SK-N-SH (cell line): ENCODE data around the gene RIOK3. TPM values are rescaled to one million over a fixed set of nuclear protein-coding genes. Genes with fewer than 3 reads are reported as not detected.

Experiments used
- CTCF ChIA-PET: fragments of 300-600, 350-600 bp; formaldehyde crosslinking; extraction: SDS; loops from one replicate; lab custom pipeline; 2021; lab: Yijun Ruan, JAX
- POLR2A ChIA-PET: fragments of 350-600 bp; sonication (Branson Sonifier 250); formaldehyde crosslinking; extraction: SDS; loops from one replicate; lab custom pipeline; 2020; ENCODE audit warnings: antibody characterized with exemption, inconsistent platforms; lab: Yijun Ruan, JAX
- DNase-seq: peaks from one replicate; pipeline ENCODE4 v3.0.0; 2012
- H2AFZ ChIP-seq: fragments of 200-600 bp; sonication (generic); 2 replicates; pipeline ENCODE4 v1.8.1; 2016; ENCODE audit warnings: antibody characterized with exemption, mild to moderate bottlenecking, low read depth
- H3F3A ChIP-seq: fragments of 200-600 bp; sonication (generic); replicated peaks from 2 replicates; pipeline ENCODE3; 2016; ENCODE audit warnings: antibody characterized with exemption, mild to moderate bottlenecking; ENCODE audit not compliant: insufficient read depth
- H3K27ac ChIP-seq, 2 experiments: fragments of 200-500 bp in 1 of 2; fragments of 200-600 bp in 1 of 2; sonication (Bioruptor generic) in 1 of 2; sonication (generic), shearing (Covaris generic) in 1 of 2; 2 replicates each; pipeline versions ENCODE4 v1.5.1 to v1.6.1; 2014 to 2016; ENCODE audit warnings: low read depth in 2 of 2, inconsistent platforms in 1 of 2, low read length in 1 of 2, mild to moderate bottlenecking in 1 of 2, mixed read lengths in 1 of 2
- H3K27me3 ChIP-seq: fragments of 200-600 bp; sonication (generic), shearing (Covaris generic); 2 replicates; pipeline ENCODE4 v1.6.1; 2016; ENCODE audit warnings: mixed run types; ENCODE audit not compliant: insufficient read depth
- H3K36me3 ChIP-seq, 2 experiments: fragments of 200-500 bp in 1 of 2; fragments of 200-600 bp in 1 of 2; sonication (Bioruptor generic) in 1 of 2; sonication (generic) in 1 of 2; replicated peaks in 1 of 2; 2 replicates each; pipeline versions ENCODE3 to v1.5.1; 2014 to 2016; ENCODE audit warnings: low read length in 1 of 2, mild to moderate bottlenecking in 1 of 2; ENCODE audit not compliant: insufficient read depth in 2 of 2, control insufficient read depth in 1 of 2
- H3K4me1 ChIP-seq, 2 experiments: fragments of 200-500 bp in 1 of 2; fragments of 200-600 bp in 1 of 2; sonication (Bioruptor generic) in 1 of 2; sonication (generic), shearing (Covaris generic) in 1 of 2; 2 replicates each; pipeline versions ENCODE4 v1.5.1 to v1.6.1; 2014 to 2016; ENCODE audit warnings: low read depth in 1 of 2, low read length in 1 of 2, mixed run types in 1 of 2; ENCODE audit not compliant: insufficient read depth in 2 of 2, control insufficient read depth in 1 of 2
- H3K4me2 ChIP-seq: fragments of 200-600 bp; sonication (generic), shearing (Covaris generic); 2 replicates; pipeline ENCODE4 v1.6.1; 2017; ENCODE audit warnings: mixed run types
- H3K4me3 ChIP-seq, 2 experiments: fragments of 200-500 bp in 1 of 2; fragments of 200-600 bp in 1 of 2; sonication (Bioruptor generic) in 1 of 2; sonication (generic), shearing (Covaris generic) in 1 of 2; 2 replicates each; pipeline versions ENCODE4 v1.5.1 to v1.8.1; 2014 to 2016; ENCODE audit warnings: low read depth in 2 of 2, inconsistent platforms in 1 of 2, low read length in 1 of 2, mild to moderate bottlenecking in 1 of 2, mixed read lengths in 1 of 2, moderate library complexity in 1 of 2
- H3K79me2 ChIP-seq: fragments of 200-600 bp; sonication (generic); 2 replicates; pipeline ENCODE4 v1.8.1; 2017; ENCODE audit warnings: mild to moderate bottlenecking; ENCODE audit not compliant: insufficient read depth
- H3K9ac ChIP-seq: fragments of 200-600 bp; sonication (generic); 2 replicates; pipeline ENCODE4 v1.6.1; 2017; ENCODE audit warnings: mixed run types
- H3K9me2 ChIP-seq: fragments of 200-600 bp; sonication (generic); 2 replicates; pipeline ENCODE4 v1.6.1; 2017; ENCODE audit warnings: mixed run types
- H3K9me3 ChIP-seq: fragments of 200-600 bp; sonication (generic); 2 replicates; pipeline ENCODE4 v1.6.1; 2017; ENCODE audit warnings: mixed run types, mild to moderate bottlenecking, moderate library complexity
- H4K20me1 ChIP-seq: fragments of 200-600 bp; sonication (generic); 2 replicates; pipeline ENCODE4 v1.6.1; 2017; ENCODE audit warnings: mild to moderate bottlenecking, mixed run types; ENCODE audit not compliant: insufficient read depth
- CHD2 ChIP-seq: fragments of 150-350 bp; IDR thresholded peaks from 2 replicates; pipeline ENCODE4 v1.6.1; 2018; ENCODE audit warnings: low read length; ENCODE audit not compliant: partially characterized antibody
- GABPA ChIP-seq: IDR thresholded peaks from 2 replicates; pipeline ENCODE4 v1.4.0; 2012; ENCODE audit warnings: low read depth, mild to moderate bottlenecking
- RAD21 ChIP-seq: IDR thresholded peaks from 2 replicates; pipeline ENCODE4 v1.6.1; 2012; ENCODE audit warnings: mild to moderate bottlenecking, low read length
- TAF1 ChIP-seq: IDR thresholded peaks from 2 replicates; pipeline ENCODE4 v1.6.1; 2012; ENCODE audit warnings: low read depth, mild to moderate bottlenecking, low read length, moderate library complexity, borderline replicate concordance
- TEAD4 ChIP-seq: IDR thresholded peaks from 2 replicates; pipeline ENCODE4 v1.4.0; 2012; ENCODE audit warnings: mild to moderate bottlenecking, borderline replicate concordance; ENCODE audit not compliant: insufficient read depth
- USF1 ChIP-seq: IDR thresholded peaks from 2 replicates; pipeline ENCODE4 v1.4.0; 2012; ENCODE audit warnings: low read depth, borderline replicate concordance
- WGBS: methylation state at CpG from one replicate; pipeline ENCODE4 v1.1.6; 2017; ENCODE audit warnings: low lambda C conversion rate; 5-methylcytosine and 5-hydroxymethylcytosine counted together
- polyA plus RNA-seq, 3 experiments: library from polyadenylated mRNA; depleted of rRNA; stranded (reverse); fragments of >200 nt; gene quantifications; 2 replicates each; pipeline ENCODE4 v1.2.3, GENCODE V29; 2012
- TF ChIP-seq, protein P1 (sequence below): fragments of 150-350 bp; IDR thresholded peaks from 2 replicates; pipeline ENCODE4 v1.6.1; 2016; ENCODE audit warnings: mild to moderate bottlenecking, low read depth, low read length

The RIOK3 gene
- polyA plus RNA-seq, 1 of the 3 experiments (the other 2 are of a cell fraction) = 12.3 TPM

GRCh38 chr18:23484561-23485182, 31.6 kb downstream of the RIOK3 start:
- POLR2A ChIA-PET = no interaction called here

GRCh38 chr18:23485386-23485785, 32.3 kb downstream of the RIOK3 start:
- no peak for TF ChIP-seq CHD2
- TF ChIP-seq TAF1 = no peak
- no peak for TF ChIP-seq RAD21
- TF ChIP-seq TEAD4 = no peak
- H3K36me3 ChIP-seq = peaks cover 10 to 28% of the 10 kb centered on the region in 2 experiments
- H3K27me3 ChIP-seq = no peaks in the 10 kb centered on the region
- H3F3A ChIP-seq = peaks cover 24% of the 10 kb centered on the region
- CTCF ChIA-PET = interaction anchor here (2.2 kb wide), 1 partner anchor 13 kb away, joined by 17 read pairs; no protein-coding TSS in a partner anchor
- no peaks in the 10 kb centered on the region for H4K20me1 ChIP-seq
- H3K9me3 ChIP-seq = peaks cover 4% of the 10 kb centered on the region
- no peak overlapping the region for H2AFZ ChIP-seq
- H3K4me3 ChIP-seq = no peak overlapping the region
- no peaks in the 10 kb centered on the region for H3K9me2 ChIP-seq
- no peaks in the 10 kb centered on the region for H3K79me2 ChIP-seq
- no peak overlapping the region for H3K9ac ChIP-seq
- H3K27ac ChIP-seq = no peak overlapping the region
- H3K4me2 ChIP-seq = no peak overlapping the region
- POLR2A ChIA-PET = no interaction called here
- 98% methylated on average over 7 of the region's 7 CpGs for WGBS
- no peak for DNase-seq
- H3K4me1 ChIP-seq = peaks cover 0 to 2% of the 10 kb centered on the region in 2 experiments; a peak in 1 of 4 replicates

More at GRCh38 chr18:23484561-23485182, 31.6 kb downstream of the RIOK3 start:
- Histone ChIP-seq H3K9me2 (no peaks in the 10 kb centered on the region), H3K9me3 (no peaks in the 10 kb centered on the region), H3F3A (peaks cover 24% of the 10 kb centered on the region), H3K79me2 (no peaks in the 10 kb centered on the region), H3K27ac (no peak overlapping the region; a peak in 1 of 4 replicates), H3K4me2 (no peak overlapping the region), H4K20me1 (no peaks in the 10 kb centered on the region), H3K36me3 (peaks cover 16 to 35% of the 10 kb centered on the region in 2 experiments), H3K27me3 (no peaks in the 10 kb centered on the region), H2AFZ (no peak overlapping the region), H3K4me1 (peaks cover 0 to 2% of the 10 kb centered on the region in 2 experiments; a peak in 1 of 4 replicates), H3K4me3 (no peak overlapping the region), H3K9ac (no peak overlapping the region)
- WGBS = 86% methylated on average over 8 of the region's 8 CpGs
- TF ChIP-seq USF1 = no peak
- TF ChIP-seq, protein P1, sequence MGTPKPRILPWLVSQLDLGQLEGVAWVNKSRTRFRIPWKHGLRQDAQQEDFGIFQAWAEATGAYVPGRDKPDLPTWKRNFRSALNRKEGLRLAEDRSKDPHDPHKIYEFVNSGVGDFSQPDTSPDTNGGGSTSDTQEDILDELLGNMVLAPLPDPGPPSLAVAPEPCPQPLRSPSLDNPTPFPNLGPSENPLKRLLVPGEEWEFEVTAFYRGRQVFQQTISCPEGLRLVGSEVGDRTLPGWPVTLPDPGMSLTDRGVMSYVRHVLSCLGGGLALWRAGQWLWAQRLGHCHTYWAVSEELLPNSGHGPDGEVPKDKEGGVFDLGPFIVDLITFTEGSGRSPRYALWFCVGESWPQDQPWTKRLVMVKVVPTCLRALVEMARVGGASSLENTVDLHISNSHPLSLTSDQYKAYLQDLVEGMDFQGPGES = no peak
- no peak for TF ChIP-seq GABPA
- no peak for DNase-seq
- CTCF ChIA-PET = interaction anchor here (0.9 to 2.2 kb wide), 3 partner anchors 13 to 221 kb away, joined by 3 to 17 read pairs (median 4); partner anchors contain the start of gene RMC1
